NCI-H2171 treated with DMSO at 0.1 percent for 48 hours (cell line): ENCODE data around the gene BHLHE41.

Source experiments
- DNase-seq: peaks from one replicate; lab custom pipeline; 2025; lab: John Stamatoyannopoulos, UW

BHLHE41 gene

DNA sequence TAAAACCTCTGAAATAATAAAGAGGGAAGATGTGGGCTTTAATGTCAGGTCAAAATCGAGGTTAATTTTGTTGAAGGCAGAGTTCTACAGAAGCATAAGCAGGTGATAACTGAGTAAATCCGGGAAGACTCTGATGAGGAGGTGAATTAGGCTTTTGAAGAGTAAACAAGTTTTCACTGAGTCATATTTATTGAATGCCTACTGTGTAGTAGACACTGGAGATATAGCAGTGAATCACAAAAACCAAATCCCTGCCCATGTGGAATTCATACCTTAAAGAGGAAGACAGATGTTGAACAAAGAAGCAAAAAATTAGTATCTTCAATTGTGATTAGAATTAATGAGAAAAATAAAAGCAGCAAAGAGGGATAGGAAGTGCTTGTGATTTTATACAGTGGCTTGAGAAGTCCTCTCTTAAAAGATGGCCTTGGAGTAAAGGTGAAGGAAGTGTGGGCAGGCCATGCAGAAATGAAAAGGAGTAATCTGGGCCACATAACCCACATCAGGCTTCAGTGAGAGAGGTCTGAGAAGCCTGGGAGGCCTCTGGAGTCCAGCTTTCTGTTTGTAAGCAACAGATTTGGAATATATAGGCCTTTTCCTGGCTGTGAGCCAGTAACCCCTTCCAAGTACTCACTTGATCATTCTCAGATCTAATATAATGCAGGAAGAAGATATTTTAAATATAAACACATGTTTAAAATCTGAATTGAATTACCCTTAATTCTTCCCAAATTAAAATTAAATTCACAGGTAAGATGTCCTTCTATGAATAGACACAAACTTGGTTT lies 46.7 kb downstream of the BHLHE41 start:
- DNase-seq: no peak
